Prostate gland (tissue), 2 donors: ENCODE measurements around the gene ABCC4. TPM values are rescaled to one million over a fixed set of nuclear protein-coding genes. Genes with fewer than 3 reads are reported as not detected.

Experiments
- DNase-seq: peaks from one replicate; pipeline ENCODE4 v3.0.0-alpha.2; 2019; ENCODE audit warnings: low spot score
- H3K27ac ChIP-seq, 2 donors: fragments of 200-600 bp; sonication (generic); 2 replicates each; pipeline ENCODE4 v1.5.1; 2017 to 2019
- H3K27me3 ChIP-seq: fragments of 200-600 bp; sonication (generic); replicated peaks from 2 replicates; pipeline ENCODE4 v1.5.1; 2019; ENCODE audit not compliant: insufficient read depth
- H3K36me3 ChIP-seq, 2 donors: fragments of 200-600 bp; sonication (generic); 1 replicate in 1 of 2; 2 replicates in 1 of 2; pipeline versions ENCODE4 v1.5.1 to v1.8.1; 2017 to 2019
- H3K4me1 ChIP-seq: fragments of 200-600 bp; sonication (generic); replicated peaks from 2 replicates; pipeline ENCODE4 v1.5.1; 2019
- H3K4me3 ChIP-seq, 2 donors: fragments of 200-600 bp; sonication (generic); 2 replicates each; pipeline ENCODE4 v1.5.1; 2017 to 2019
- H3K9me3 ChIP-seq: fragments of 200-600 bp; sonication (generic); 2 replicates; pipeline ENCODE4 v1.5.1; 2017
- CTCF ChIP-seq, 4 experiments: fragments of 200-600 bp in 2 of 4; fragments of 450-650 bp in 2 of 4; sonication (generic) in 2 of 4; IDR thresholded peaks; 1 replicate in 3 of 4; 2 replicates in 1 of 4; pipeline ENCODE4 v1.5.1; 2016 to 2019; ENCODE audit warnings: antibody characterized with exemption in 4 of 4, mild to moderate bottlenecking in 2 of 4, moderate library complexity in 2 of 4
- POLR2A ChIP-seq: fragments of 450-650 bp; IDR thresholded peaks from one replicate; pipeline ENCODE4 v1.6.1; 2016; ENCODE audit warnings: antibody characterized with exemption, mild to moderate bottlenecking
- POLR2AphosphoS5 ChIP-seq: sonication (generic); formaldehyde crosslinking; IDR thresholded peaks from one replicate; pipeline ENCODE4 v1.6.1; 2017; ENCODE audit warnings: antibody characterized with exemption
- WGBS: methylation state at CpG from one replicate; pipeline ENCODE4 v1.1.5; 2018; 5-methylcytosine and 5-hydroxymethylcytosine counted together
- intact Hi-C: fragments of 100-400 bp; cut with DNase I; formaldehyde crosslinking; loops from one replicate; pipeline ENCODE4 v1.14.2; 2022
- total RNA-seq, 2 donors: library from RNA; depleted of rRNA; stranded (reverse); fragments of >200 nt; gene quantifications; one replicate each; pipeline ENCODE4 v1.1.0, GENCODE V29; 2016

The ABCC4 gene
- total RNA-seq, 2 donors from 2014 or later = 33.3 to 48.4 TPM

- WGBS = 87% methylated on average over 5 of the region's 5 CpGs
- Histone ChIP-seq H3K27me3 (no peaks in the 10 kb centered on the region), H3K9me3 (no peaks in the 10 kb centered on the region), H3K36me3 (no peaks in the 10 kb centered on the region), H3K4me3 (no peak overlapping the region), H3K4me1 (no peaks in the 10 kb centered on the region), H3K27ac (peak overlapping the region in 1 of 2 donors; percentile 8)
- TF ChIP-seq CTCF (IDR thresholded peaks at IDR 0.05) = no peak
- TF ChIP-seq POLR2A = no peak
- no peak for TF ChIP-seq POLR2AphosphoS5
- intact Hi-C loops = no loop called here
- DNase-seq = no peak
Measured at GRCh38 chr13:95326695-95327094, 25.4 kb upstream of the ABCC4 start.

- 74% methylated on average over 3 of the region's 3 CpGs for WGBS
- H3K9me3 ChIP-seq = no peaks in the 10 kb centered on the region
- intact Hi-C loops = no loop called here
- H3K4me1 ChIP-seq = no peaks in the 10 kb centered on the region
- H3K36me3 ChIP-seq = no peaks in the 10 kb centered on the region
- H3K4me3 ChIP-seq = no peak overlapping the region
- no peaks in the 10 kb centered on the region for H3K27me3 ChIP-seq
- no peak for DNase-seq
- TF ChIP-seq POLR2AphosphoS5 (no peak), POLR2A (no peak), CTCF (IDR thresholded peaks at IDR 0.05) (no peak)
- H3K27ac ChIP-seq = no peak overlapping the region
Measured at GRCh38 chr13:95325485-95325884, 24.2 kb upstream of the ABCC4 start.

- H3K4me1 ChIP-seq = no peaks in the 10 kb centered on the region
- H3K36me3 ChIP-seq = no peaks in the 10 kb centered on the region
- H3K27me3 ChIP-seq = no peaks in the 10 kb centered on the region
- no peak for DNase-seq
- H3K9me3 ChIP-seq = no peaks in the 10 kb centered on the region
- no peak overlapping the region for H3K4me3 ChIP-seq
- intact Hi-C loops = no loop called here
- peak overlapping the region in 1 of 2 donors; percentile 12 for H3K27ac ChIP-seq
- WGBS = 69% methylated on average over 16 of the region's 16 CpGs
- TF ChIP-seq POLR2A (no peak), POLR2AphosphoS5 (no peak), CTCF (IDR thresholded peaks at IDR 0.05) (no peak)
Measured at GRCh38 chr13:95323930-95324662, 22.8 kb upstream of the ABCC4 start.

GRCh38 chr13:95319551-95320274 lies 18.5 kb upstream of the ABCC4 start:
- H3K4me3 ChIP-seq = no peak overlapping the region
- 53% methylated on average over 9 of the region's 9 CpGs for WGBS
- TF ChIP-seq POLR2A = no peak
- no peak for TF ChIP-seq CTCF (IDR thresholded peaks at IDR 0.05)
- TF ChIP-seq POLR2AphosphoS5 = no peak
- H3K36me3 ChIP-seq = no peaks in the 10 kb centered on the region
- intact Hi-C loops = no loop called here
- H3K27ac ChIP-seq = no peak overlapping the region
- H3K4me1 ChIP-seq = no peaks in the 10 kb centered on the region
- no peaks in the 10 kb centered on the region for H3K27me3 ChIP-seq
- H3K9me3 ChIP-seq = no peaks in the 10 kb centered on the region
- DNase-seq = no peak
